ENCODE results near the gene TMEM82.

The TMEM82 gene

DNA sequence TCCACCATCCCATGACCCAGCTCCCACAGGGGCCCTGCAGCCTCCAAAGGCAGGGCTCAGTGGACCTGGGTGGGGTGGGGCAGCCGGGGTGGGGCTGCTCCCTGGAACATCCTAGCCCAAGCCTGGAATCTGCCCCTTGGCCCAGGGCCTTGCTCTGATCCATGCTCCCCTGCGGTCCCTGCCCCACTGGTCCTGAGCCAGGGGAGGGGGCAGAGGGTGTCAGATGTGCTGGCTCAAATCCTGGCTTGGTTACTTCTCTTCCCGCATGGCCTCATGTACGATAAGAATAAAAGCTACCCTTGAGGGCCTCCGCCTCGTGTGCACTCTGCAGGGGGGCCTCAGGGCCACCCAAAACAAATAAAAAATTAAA lies 5.4 kb upstream of the TMEM82 start:
- no peak for DNase-seq

DNA sequence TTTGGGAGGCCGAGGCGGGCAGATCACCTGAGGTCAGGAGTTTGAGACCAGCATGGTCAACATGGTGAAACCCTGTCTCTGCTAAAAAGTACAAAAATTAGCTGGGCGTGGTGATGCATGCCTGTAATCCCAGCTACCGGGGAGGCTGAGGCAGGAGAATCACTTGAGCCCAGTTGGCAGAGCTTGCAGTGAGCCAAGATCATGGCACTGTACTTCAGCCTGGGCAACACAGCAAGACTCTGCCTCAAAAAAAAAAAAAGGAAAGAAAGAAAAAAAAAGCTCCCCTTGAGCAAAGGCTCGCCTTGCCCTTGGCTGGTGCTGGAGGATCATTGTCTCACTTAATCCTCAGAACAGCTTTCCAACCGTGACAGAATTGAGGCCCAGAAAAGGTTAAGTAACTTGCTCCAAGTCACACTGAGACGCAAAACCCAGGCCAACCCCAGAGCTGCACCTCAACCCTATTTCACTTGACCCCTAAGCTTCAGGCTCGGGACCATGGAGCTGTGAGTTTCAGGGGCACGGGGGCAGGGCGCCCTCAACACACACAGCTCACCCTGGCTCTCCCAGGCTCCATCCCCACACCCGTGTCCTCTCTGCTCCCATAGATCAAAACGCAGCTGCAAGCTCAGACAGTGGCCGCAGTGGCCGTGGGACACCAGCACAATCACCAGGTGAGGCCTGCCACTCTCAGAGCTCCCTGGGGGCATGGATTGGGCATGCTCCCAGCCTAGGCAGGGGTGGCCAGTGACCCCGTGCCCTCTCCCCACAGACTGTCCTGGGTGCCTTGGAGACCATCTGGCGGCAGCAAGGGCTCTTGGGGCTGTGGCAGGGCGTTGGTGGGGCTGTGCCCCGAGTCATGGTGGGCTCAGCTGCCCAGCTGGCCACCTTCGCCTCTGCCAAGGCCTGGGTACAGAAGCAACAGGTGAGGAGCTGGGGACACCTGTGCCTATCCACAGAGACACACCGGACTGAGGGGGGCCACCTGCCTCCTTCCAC lies 4.7 kb upstream of the TMEM82 start:
- DNase-seq = no peak

DNA sequence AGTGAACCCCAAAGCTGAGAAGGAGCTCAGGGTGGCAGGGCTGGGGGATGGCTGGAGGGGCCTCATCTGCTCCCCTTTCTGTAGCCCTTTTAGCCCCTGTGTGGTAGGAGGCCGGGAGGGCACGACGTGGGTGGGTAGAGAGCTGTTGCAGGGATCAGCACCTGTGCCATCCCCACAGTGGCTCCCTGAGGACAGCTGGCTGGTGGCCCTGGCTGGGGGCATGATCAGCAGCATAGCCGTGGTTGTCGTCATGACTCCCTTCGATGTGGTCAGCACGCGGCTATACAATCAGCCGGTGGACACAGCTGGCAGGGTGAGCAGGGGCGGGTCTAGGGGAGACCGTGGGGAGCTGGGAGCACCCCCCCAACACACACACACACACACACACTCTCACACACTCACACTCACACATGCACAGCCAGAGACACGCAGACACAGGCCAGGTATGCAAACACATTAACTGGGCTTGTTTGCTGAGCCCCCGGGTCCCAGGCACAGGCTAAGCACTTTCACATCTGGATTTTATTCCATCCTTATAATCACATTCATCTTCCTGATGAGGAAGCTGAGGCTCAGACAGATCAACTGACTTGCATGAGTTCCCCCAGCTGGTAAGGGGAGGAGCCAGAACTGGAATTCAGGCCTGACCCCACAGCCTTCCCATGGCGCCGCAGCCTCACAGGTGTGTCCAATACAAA lies 3.7 kb upstream of the TMEM82 start:
- DNase-seq = no peak

DNA sequence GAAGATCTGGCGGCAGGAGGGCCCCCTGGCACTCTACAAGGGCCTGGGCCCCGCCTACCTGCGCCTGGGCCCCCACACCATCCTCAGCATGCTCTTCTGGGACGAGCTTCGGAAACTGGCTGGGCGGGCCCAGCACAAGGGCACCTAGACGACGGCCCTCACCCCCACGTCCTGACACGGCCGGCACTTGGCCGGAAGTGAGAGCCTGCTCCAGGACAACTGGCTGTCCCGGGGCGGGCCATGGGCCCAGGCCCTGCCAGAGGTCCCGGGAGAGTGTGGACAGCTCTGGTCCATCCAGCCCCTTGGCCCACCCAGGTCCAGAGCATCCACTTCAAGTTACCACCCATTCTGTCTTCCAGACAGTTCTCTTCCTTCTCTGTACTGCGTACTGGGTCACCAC lies 3.0 kb upstream of the TMEM82 start:
- no peak for DNase-seq

DNA sequence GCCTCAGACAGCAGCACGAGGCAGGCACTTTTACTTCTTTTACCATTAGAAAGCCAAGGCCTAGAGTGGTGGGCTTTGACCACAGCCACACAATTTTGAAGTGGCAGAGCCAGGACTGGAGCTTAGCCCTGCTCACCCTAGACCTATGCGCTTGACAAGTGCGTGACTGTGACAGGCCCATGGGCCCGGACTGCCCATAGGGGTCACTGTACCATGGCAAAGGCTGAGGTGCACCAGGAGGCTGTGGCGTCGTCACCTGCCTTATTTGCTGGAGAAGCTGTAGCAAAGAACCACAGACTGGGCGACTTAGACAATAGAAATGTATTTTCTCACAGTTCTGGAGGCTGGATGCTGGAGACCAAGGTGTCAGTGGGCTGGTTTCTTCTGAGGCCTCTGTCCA lies 2.6 kb upstream of the TMEM82 start:
- no peak for DNase-seq

DNA sequence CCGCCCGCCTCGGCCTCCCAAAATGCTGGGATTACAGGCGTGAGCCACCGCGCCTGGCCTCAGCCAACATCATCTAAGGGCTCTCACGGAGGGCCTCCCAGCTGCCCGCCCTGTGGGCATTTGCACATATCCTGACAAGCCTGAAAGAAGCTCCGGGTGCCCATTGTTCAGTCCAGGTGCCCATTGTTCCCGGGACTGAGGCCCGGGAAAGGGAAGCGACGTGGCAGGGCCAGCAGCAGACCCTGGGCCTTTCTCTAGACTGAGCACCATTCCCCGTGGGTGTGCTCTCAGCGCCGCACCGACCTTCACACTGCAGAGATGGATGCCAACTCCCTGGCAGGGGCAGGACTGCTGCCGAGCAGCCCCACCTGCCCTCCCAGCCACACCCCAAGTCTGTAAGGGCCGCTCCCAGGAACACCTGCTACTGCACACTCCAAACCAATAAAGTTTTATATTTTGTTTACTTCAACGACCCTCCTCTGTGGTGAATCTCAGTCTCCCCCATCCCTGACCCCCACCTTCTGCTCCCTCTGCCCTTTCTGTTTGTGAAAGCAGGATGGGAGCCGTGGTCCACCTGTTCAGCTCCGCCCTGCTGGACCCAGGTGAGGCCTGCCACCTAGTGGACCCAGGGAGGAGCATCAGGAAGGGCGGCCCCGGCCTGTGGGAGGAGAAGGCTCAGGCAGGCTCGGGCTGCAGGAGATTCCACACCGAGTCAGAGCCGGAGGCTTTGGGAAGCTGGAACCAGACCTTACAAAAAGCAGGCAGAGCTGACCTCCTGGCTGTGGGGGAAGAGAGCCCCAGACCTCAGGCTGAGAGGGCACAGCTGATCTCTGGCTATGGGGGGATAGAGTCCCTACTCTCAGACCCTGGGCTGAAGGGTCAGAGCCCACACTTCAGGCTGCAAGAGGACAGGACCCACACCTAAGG lies 1.1 kb upstream of the TMEM82 start:
- peak; percentile 78 for DNase-seq

DNA sequence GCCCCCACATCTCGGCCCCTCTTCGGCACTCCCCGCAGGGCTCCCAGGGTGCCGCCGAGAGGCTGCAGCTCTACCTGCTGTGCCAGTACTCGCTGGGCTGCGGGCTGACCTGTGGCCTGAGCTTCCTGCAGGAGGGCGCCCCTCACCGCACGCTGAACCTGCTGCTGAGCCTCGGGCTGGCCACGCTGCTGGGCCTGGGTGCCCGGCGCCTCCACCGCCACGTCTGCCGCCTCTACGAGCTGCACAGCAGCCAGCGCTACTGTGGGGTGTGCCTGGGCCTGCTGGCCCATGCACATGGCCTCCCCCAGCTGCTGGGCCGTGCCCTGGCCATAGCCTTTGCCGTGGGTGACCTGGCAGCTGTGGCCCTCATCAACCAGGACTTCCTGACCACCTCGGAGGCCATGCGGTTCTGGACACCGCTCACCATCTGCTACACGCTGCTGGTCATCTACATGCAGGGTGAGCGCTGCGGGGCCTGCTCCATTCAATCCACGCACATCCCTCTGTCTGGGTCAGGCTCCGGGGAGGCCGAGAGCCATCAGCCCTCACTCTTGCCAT lies 1.9 kb downstream of the TMEM82 start:
- DNase-seq = no peak

DNA sequence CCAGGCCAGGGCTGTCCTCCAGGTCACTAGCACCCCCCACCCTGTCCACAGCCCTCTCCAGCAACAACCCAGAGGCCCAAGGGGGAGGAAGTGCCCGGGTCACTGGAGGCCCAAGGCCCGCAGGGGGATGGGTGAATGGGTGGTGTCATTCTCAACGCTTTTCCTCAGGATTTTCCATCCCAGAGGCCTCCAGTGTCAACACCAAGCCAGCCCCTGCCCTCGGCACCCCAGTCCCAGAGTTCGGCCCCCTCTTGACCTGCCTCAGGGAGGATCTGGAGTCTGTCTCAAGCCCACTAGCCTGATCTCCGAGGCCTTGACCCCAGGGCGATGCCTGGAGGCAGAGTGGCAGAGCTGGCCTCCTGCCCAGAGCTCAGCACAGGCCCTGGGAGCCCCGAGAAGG lies 5.1 kb downstream of the TMEM82 start:
- no peak for DNase-seq

DNA sequence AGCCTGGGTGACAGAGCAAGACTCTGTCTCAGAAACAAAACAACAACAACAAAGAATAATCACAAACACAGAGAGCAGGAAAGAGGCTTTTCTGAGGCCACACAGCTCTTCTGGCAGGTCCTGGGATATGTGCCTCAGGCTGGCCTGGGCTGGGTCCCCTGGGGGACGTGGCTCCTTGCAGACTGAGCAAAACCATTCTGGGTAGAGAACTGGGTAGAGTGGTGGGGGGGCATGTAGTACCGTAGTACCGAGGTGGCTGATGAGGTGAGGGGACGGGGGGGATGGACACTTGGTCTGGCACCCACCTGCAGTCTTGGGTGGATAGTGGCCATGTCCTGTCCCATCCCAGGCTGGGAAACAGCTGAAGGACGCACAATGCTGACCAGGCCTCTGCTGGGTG lies 6.0 kb downstream of the TMEM82 start:
- DNase-seq = no peak

DNA sequence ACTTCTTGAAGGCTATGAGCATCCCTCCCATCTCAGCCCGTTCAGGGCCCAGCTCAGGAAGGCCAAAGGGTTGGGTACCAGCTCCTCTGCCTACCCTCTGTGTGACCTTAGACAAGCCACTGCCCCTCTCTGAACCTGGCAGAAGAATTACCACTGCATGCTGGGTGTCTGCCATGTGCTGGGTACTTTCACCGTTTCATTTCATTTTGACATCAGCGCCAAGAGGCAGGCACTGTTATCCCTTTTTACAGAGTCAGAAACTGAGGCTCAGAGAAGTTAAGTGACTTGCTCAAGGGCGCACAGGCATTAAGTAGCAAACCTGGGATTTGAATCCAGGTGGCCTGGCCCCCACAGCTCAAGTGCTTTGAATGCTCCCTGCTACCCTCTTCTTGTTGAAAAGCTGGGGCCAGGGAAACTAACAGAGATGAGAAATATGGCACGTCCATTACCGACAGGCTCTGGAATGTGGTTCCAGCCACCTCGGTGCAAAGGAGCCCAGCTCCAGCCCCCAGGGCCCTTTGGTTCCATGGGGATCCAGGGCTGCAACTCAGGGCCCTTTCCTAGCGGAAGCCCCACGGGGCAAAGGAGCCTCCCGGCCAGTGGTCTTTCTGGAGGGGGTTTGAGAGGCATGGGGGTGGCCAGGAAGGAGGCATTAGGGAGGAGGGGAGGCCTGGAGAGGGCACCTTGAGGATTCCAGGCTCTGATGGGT lies 6.5 kb downstream of the TMEM82 start:
- no peak for DNase-seq

DNA sequence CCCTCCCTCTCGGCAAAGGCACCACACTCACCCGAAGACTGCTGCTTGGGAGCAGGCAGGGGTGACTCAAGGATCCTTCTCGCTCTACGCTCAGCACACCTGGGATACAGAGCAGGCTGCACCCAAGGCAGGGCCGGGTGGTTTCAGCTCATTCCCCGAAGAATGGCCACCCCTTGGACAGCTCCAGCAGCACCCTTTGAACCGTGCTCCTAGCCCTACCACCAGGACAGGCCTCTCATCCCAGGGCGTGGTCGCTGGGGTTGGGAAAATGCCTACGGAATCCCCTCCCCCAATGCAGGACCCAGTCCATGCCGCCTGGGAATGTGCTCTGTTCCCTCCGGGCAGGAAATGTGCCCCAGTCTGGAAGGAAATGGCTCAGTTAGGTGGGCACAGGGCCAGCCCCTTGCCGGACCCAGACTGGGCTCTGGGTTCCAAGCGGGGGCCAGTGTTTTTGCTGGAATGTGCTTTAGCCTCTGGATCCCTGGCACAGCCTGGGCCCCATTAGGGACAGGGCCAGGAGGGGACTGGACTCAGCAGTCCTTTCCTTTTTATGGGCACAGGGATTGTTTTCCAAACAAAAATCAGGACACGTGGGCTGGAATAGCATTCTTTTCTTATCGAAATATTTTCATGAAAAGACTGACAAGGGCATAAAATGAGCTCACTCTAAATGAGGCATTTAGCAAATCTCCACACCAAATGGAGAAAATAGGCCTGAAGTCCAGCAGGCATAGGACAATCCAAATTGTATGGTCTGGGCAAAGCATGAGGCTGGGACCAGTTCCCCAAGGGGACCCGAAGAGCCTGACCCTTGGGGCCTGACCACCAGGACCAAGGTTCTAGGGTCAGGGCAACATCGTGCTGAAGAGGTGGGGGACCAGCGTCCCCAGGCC lies 7.3 kb downstream of the TMEM82 start:
- DNase-seq = no peak

DNA sequence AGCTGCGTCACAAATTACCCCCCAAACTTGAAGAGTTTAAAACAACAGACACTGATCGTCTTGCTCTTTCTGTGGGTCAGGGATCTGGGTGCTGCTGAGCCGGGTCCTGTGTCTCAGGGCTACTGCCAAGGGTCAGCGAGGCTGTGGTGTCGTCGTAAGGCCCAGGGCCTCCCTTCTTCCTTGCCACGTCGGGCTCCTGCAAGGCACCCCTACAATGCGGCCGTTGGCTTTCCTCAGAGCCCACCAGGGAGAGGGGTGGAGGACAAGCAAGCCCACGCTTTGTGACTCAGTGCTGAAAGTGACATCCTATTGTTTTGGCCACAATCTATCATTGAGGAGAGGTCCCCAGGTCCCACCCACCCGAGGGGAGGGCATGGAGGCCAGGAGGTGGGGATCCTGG lies 8.6 kb downstream of the TMEM82 start:
- DNase-seq = no peak

DNA sequence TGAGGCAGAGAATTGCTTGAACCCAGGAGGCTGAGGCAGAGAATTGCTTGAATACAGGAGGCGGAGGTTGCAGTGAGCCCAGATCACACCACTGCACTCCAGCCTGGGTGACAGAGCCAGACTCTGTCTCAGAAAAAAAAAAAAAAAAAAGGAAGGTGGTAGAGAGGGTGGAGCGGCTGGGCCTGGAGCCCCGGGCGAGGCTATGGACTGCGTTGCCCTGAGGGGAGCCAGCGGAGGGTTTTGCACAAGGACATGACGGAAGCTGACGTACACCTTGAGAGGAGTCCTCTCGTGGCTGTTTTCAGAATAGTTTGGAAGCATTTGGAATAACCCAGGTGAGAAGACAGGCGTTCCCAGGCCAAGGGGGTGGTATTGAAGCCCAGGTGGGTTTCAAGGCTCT lies 9.4 kb downstream of the TMEM82 start:
- no peak for DNase-seq

DNA sequence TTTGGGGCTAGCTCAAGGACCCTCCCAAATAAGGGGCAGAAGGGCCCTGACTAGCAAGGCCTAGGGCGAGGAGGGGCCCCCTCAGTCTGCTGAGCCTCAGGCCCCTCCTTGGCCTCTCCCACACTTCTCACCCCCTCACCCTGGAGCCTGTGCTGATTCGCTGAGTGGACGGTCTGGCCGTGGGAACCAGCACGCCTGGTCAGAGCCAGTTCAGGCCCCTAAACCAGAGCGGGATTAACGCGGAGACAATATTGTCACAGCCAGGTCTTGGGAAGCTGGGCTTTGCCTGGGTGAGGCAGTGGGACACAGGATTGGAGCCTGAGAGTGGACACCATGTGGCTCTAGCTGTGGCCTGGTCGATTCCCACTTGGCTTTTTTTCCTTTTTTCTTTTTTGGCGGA lies 11.5 kb downstream of the TMEM82 start:
- no peak for DNase-seq

DNA sequence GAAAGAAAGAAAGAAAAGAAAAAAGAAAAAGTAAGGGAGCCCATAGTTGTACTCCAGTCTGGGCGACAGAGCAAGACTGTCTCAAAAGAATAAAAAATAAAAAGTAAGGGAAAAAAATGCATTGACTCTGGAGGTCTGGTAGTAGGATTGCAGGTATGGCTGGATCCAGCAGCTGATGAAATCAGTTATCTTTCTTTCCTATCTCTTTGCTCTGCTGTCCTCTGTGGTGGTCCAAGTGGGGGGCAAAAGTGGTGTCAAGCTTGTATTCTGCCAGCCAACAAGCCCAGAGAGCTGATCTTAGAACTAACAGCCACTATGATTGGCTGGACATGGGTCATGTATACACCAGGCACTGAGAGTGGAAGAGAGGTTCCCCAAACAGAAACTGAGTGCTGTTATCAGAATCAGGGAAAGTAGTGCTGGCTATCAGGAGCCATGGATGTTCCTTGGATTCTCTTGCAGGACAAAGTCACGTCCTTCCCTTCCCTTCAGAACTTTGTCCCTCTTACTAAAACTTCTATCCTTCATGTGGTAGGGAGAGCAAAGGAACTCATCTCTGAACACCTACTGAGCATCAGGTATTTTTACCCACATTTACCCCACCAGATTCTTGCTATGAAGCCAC lies 12.8 kb downstream of the TMEM82 start:
- no peak for DNase-seq

DNA sequence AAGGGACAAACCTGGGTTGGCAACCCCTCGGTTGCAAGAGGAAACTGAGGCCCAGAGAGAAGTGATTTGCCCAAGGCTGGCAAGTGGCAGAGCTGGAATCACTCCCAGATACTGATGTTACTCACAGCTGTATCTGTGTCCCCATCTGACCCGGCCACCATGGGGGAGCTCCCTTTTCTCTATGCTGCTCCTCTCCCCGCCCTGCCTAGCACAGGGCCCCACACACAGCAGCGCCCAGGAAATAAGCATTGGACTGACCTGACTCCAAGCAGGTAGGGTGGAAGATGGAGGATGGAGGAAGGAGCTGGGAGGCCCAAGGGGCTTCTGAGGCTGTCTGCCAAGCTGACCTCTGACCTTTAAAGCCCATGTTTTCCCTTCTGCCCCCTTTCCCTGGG lies 13.3 kb downstream of the TMEM82 start:
- no peak for DNase-seq

DNA sequence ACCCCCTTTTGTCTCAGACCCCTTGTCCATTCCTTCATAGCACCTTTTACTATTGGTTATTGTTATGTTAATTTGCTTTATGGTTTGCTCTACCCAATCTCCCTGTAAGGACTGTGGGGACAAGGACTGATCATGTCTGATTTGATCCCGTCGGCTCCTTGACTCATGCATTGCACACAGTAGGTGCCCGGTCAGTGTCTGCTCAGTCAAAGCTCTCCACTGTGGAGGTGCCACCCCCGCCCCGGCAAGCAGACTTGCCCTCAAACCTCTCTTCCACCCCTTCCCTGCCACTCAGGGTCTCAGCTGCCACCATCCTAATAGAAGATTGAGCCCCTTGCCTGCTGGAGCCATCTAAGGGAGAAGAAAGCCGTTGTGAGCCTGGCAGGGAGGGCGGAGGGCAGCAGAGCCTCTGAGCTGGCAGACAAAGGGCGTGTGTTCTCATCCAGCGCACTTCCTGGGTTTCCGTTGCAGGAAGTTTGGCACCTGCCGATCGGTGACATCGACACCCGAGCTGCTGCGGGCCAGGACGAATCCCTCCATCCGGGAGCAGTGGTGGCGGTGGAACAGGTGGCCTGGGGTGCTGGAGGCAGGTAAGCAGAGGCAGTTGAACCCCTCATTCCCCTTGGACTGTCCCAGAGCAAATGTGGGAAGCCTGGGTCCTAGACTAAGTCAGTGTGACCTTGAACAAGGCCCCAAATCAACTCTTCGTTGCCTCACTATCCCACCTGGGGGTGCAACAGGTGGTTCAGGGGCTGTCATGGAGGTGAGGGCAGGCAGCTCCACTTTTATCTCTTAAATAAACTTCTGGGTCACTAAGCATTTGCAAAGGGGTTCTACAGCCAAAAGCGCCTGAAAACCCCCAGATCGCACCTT lies 14.1 kb downstream of the TMEM82 start:
- peak; percentile 22 for DNase-seq

DNA sequence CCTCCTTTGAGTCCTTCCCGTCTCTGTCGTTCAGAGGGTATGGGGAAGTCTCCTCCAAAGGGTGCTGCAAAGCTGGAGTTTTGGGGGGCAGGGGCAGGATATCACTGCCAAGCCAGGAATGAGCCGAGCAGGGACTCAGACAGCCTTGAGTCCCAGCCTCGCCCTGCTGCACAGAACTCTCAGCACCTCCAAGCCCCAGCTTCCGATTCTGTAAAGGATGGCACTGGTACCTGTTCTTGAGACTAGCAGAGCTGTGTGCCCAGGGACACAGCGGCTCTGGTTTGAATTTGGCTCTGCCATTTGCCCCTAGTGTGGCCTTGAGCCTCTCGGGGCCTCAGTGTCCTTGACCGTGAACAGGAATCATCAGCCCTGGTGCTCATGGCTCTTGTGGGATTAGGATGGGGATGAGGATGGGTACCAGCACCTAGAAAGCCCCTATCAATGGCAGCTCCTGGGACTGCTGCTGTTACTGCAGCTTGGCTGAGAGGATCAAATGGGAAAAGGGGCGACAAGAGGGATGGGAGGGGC lies 14.8 kb downstream of the TMEM82 start:
- DNase-seq = no peak

DNA sequence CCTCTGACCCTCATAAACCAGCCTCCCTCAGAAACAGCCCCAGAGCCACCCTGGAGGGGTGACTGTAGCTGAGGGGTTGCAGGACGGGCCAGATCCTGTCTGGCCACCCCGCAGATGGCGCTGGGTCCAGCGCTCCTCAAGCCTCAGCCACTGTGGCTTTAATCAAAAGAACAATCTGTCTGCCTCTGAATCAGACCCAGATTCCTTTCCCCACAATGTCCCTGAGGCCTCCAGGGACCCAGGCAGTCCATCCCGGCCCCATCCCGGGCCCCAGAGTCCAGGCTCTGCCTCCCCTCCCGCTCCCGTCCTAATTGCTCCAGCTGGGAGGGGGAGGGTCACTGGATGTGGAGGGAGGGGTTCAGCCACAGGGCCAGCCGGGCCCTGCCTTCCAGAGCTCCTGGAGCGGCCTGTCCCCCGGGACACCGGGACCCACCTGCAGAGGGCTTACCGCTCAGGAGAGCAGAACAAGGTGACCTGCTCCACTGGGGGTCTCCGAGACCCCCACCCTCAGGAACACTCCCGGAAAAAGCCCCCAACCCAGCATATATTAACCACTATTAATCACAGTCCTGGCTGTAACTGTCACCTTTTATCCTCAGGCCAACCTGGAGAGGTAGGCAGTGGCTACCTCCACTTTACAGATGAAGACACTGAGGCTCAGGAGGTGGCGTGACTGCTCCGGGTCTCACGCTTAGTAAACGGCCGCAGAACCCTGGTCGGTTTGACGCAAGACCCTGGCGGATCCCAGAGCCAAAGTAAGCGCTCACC lies 15.5 kb downstream of the TMEM82 start:
- DNase-seq = no peak

Measured in NCI-H2171 (cell line).